Esophagus squamous epithelium (tissue), 4 donors: Measurements from ENCODE around the gene PODNL1.

Source experiments
- CTCF ChIP-seq, 6 experiments: fragments of 450-650 bp in 4 of 6; fragments of 200-600 bp in 2 of 6; sonication (generic) in 2 of 6; IDR thresholded peaks; one replicate each; pipeline ENCODE4 v1.5.1; 2016 to 2019; ENCODE audit warnings: antibody characterized with exemption in 6 of 6, mild to moderate bottlenecking in 4 of 6, moderate library complexity in 4 of 6
- POLR2A ChIP-seq, 4 donors: fragments of 450-650 bp; IDR thresholded peaks; one replicate each; pipeline ENCODE4 v1.6.1; 2017; ENCODE audit warnings: antibody characterized with exemption in 4 of 4, mild to moderate bottlenecking in 4 of 4, moderate library complexity in 3 of 4

- TF ChIP-seq CTCF (IDR thresholded peaks at IDR 0.05), result no peak
- no peak for TF ChIP-seq POLR2A (IDR thresholded peaks at IDR 0.05)
These were observed 23.8 kb upstream of the PODNL1 start for GRCh38 chr19:13961826-13962698.
